Motor neuron (in vitro differentiated cells): Measurements from ENCODE around the gene NHSL1. TPM values are rescaled to one million over a fixed set of nuclear protein-coding genes. Genes with fewer than 3 reads are reported as not detected.

ENCODE experiments used
- ATAC-seq, 8 experiments: fragments of 200-7000 bp; cut with Tn5 transposase; replicated peaks in 6 of 8; 2 replicates each; pipeline ENCODE4 v1.8.0; 2021; ENCODE audit warnings: mild to moderate bottlenecking in 8 of 8, moderate library complexity in 8 of 8
- H3K27ac ChIP-seq, 2 donors: fragments of 250-450 bp; sonication (Bioruptor Pico); 2 replicates each; pipeline ENCODE4 v1.9.0; 2021; ENCODE audit warnings: antibody characterized with exemption in 2 of 2, mild to moderate bottlenecking in 2 of 2, moderate library complexity in 1 of 2
- H3K4me1 ChIP-seq, 2 donors: fragments of 250-450 bp; sonication (Bioruptor Pico); replicated peaks in 1 of 2; 2 replicates each; pipeline ENCODE4 v1.6.1; 2021; ENCODE audit warnings: antibody characterized with exemption in 2 of 2, mild to moderate bottlenecking in 2 of 2, moderate library complexity in 1 of 2
- H3K4me3 ChIP-seq, 5 donors: fragments of 250-450 bp; sonication (Bioruptor Pico); 2 replicates each; pipeline ENCODE4 v1.9.0; 2021; ENCODE audit warnings: antibody characterized with exemption in 5 of 5, mild to moderate bottlenecking in 5 of 5, moderate library complexity in 4 of 5
- WGBS, 10 experiments: fragments of 450-650 bp; shearing (Covaris generic); methylation state at CpG; one replicate each; pipeline ENCODE4 v1.0.0; 2022; 5-methylcytosine and 5-hydroxymethylcytosine counted together
- in situ Hi-C, 9 experiments: fragments of 400-800 bp; cut with MboI; loops; one replicate each; pipeline ENCODE4 v1.15.0; 2021; ENCODE audit warnings: low sequenced_read_pairs in 9 of 9, low pct_unique_long_range_greater_than_20kb in 2 of 9; ENCODE audit not compliant: unreplicated experiment in 9 of 9
- total RNA-seq, 8 experiments: library from RNA; unstranded; fragments of 300-600 nt; gene quantifications; 2 replicates each; pipeline versions ENCODE4 v1.2.3 to v1.2.4, GENCODE V29; 2022

NHSL1 gene
- total RNA-seq, 8 experiments from 2014 or later = 3.4 to 33.1 (median 18.5) TPM

DNA sequence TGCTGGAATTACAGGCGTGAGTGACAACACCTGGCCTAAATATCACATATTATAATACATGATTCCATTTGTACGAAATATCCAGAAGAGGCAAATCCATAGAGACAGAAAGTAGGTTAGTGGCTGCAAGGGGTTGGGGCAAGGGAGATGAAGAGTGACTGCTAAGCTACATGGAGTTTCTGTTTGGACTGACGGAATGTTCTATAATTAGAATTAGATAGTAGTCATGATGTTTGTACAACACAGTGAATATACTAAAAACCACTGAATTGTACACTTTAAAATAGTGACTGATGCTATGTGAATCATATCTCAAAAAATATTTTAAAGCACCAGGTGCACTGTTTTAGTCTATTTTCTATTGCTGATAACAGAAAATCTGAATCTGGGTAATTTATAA is 99.0 kb downstream of the NHSL1 start:
- Histone ChIP-seq H3K4me3 (no peak overlapping the region), H3K27ac (no peak overlapping the region), H3K4me1 (peaks cover 0 to 3% of the 10 kb centered on the region in 2 donors)
- no peak for ATAC-seq
- WGBS, 10 experiments = 73 to 100% (median 93%) methylated on average over 1 to 3 of the region's 3 CpGs; no CpG with 5 or more reads in 2 of the 10 experiments
- in situ Hi-C loops = loop anchor here in 5 of 9 experiments (10.0 to 25.0 kb wide), 3 partner anchors 286 to 362 kb away; partner anchors contain the start of genes PERP (in 3 of the 5) and CCDC28A (in 2 of the 5)

DNA sequence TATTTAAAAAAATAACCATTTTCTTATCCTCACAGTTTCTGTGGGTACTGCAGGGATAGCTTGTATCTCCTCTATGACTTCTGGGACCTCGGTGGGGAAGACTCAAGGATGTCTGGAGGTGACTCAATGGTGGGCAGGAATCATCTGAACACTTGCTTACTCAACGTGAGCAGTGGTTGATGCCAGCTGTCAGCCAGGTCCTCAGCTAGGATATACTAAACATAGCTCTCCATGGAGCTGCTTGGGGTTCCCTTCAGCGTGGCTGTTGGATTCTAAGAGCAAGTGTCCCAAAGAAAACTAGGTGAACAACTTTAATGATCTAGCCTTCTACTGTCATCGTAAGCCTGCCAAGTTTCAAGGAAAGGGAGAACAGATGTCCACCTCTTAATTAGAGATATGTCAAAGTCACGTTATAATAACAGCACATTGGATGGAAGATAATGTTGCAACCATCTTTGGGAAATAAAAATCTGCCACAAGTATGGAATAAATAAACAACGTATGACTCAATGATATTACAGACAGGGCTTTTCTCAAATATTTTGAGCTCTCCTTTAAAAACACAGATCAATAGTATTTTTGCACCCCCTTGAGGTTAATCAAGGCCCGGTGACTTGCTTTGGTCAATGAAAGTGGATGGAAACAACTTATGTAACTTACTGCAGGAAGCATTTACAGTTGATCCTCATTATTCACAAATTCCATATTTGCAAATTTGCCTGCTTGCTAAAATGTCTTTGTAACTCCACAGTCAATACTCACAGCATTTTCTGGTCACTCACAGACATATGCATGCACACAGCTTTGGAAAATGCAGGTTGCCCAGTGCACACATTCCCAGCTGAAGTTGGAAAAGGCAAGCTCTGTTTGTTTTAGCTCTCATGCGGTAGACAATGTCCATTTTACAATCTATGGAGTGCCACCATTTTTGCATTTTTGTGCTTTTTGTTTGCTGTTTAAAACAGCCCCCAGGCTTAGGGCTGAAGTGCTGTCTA is 101.9 kb downstream of the NHSL1 start:
- no peak overlapping the region for H3K4me3 ChIP-seq
- peak in 2 of 8 experiments; percentile 57 to 92 for ATAC-seq
- no peaks in the 10 kb centered on the region for H3K4me1 ChIP-seq
- WGBS, 10 experiments = 13 to 100% (median 82%) methylated on average over 1 to 7 of the region's 8 CpGs; no CpG with 5 or more reads in 1 of the 10 experiments
- in situ Hi-C loops = no loop called here
- no peak overlapping the region for H3K27ac ChIP-seq

DNA sequence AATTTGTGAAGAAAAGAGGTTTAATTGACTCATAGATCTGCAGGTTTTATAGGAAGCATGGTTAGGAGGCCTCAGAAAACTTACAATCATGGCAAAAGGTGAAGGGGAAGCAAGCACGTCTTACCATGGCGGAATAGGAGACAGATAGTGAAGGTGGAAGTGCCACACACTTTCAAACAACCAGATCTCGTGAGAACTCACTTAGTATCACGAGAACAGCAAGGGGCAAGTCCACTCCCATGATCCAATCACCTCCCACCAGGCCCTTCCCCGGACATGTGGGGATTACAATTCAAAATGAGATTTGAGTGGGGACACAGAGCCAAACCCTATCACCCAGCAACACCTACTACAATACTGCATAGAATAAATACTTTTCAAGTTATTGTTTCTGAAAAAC is 102.6 kb downstream of the NHSL1 start:
- H3K4me3 ChIP-seq = no peak overlapping the region
- no peak for ATAC-seq
- H3K27ac ChIP-seq = no peak overlapping the region
- H3K4me1 ChIP-seq = no peaks in the 10 kb centered on the region
- in situ Hi-C loops = no loop called here
- 40 to 100% (median 86%) methylated on average over 1 to 5 of the region's 5 CpGs; no CpG with 5 or more reads in 1 of the 10 experiments for WGBS, 10 experiments

DNA sequence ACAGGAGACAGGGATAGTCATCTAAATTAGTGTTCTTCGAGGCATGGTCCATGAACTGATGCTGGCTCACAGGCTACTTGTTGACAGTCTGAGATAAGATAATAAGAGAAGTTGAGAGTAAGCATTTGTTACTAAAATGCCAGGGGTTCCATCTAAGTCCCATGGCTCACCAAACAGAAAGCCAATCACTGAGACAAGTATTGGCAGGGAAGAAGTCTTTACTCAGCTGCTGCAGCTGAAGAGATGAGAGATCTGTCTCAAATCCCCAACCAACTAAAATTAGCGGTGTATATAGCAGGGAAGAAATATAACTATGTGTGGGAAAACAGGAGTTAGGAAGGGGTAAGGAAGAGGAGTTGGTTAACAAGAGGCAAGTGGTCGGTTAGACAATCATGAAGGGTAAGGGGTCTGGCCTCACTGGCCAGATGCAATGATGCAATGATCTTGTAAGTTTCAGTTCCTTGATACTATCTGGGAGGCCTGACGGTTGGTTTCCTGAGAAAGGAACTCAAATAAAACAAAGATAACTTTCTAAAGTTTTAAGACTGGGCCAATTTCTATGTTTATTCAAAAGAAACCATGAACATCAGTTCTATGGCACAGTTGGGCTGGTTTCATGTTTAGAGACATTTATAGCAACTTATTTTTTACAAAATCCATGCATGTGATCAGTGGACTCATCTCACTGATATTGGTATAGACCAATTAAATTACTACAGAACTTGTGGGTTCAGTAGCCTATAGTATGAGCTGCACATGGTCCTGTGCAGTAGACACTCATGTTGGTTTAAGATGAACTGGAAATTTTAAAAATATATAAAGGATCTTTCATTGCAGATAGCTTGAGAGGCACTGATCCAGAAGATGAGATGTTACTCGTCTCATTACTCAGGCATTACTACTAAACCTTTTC is 105.2 kb downstream of the NHSL1 start:
- no peak for ATAC-seq
- no peak overlapping the region for H3K4me3 ChIP-seq
- H3K4me1 ChIP-seq = no peaks in the 10 kb centered on the region
- in situ Hi-C loops = no loop called here
- 45 to 100% (median 83%) methylated on average over 2 to 5 of the region's 5 CpGs for WGBS, 10 experiments
- H3K27ac ChIP-seq = no peak overlapping the region

DNA sequence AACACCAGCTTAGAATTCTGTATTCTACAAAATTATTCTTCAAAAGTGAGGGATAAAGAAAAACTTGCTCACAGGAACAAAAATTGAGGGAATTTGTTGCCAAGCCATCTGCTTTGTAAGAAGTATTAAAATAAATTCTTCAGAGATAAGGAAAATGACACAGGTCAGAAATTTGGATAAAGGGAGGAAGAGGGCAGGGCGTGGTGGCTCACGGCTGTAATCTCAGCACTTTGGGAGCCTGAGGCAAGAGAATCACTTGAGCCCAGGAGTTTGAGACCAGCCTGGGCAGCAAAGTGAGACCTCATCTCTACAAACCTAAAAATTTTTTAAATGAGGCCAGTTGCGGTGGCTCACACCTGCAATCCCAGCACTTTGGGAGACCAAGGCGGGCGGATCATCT is 109.7 kb downstream of the NHSL1 start:
- no peak for ATAC-seq
- in situ Hi-C loops = no loop called here
- H3K27ac ChIP-seq = no peak overlapping the region
- H3K4me1 ChIP-seq = no peaks in the 10 kb centered on the region
- H3K4me3 ChIP-seq = no peak overlapping the region
- 70 to 100% (median 86%) methylated on average over 2 to 5 of the region's 5 CpGs; no CpG with 5 or more reads in 1 of the 10 experiments for WGBS, 10 experiments

DNA sequence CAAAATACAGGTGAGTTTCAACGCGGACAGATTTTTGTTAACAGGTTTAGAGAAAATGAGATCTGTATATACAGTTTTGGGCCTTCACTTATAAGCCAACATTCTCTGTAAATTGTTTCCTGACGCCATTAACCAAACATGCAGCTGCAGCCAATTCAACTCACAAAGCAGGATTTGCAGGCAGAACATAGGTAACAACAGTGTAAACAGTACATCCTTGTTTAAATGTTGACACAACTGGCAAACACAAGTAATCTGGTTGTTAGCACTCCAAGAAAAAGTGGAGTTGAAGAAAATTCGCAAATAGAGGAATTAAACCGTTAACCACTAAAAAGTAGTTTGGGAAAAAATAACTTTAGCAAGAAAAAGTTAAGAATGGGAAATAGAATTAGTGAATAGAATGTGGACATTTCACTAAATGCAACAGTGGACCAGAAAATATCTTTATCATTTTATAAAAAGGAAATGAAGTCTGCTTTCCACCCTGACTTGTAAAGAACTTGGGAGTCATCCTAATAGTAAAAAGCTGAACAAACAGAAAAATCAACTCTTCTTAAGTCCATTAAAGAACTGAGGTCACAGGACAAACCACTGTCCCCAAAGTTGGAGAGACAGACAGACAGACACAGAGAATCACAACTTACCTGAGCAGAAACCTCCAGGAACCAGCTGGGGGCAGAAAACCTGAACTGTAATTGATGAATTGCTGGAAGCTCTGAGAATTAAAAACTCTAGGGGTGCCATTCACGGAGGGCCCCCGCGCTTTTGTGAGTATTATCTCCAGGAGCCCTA is 111.5 kb downstream of the NHSL1 start:
- peak in 1 of 8 experiments; percentile 82 for ATAC-seq
- H3K27ac ChIP-seq = no peak overlapping the region
- H3K4me3 ChIP-seq = no peak overlapping the region
- in situ Hi-C loops = no loop called here
- 77 to 97% (median 90%) methylated on average over 2 to 8 of the region's 8 CpGs for WGBS, 10 experiments
- H3K4me1 ChIP-seq = no peaks in the 10 kb centered on the region

DNA sequence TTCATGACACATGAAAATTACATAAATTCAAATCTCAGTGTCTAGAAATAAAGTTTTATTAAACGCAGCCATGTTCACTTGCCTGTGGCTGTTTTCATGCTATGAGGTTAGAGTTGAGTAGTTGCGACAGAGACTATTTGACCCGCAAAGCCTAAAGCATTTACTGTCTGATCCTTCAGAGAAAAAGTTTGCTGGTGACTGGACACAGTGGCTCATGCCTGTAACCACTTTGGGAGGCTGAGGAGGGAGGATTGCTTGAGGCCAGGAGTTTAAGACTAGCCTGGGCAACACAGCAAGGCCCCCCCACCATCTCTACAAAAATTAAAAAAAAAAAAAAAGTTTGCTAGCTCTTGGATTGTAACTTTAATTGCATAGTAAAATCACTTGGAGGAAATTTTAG is 112.4 kb downstream of the NHSL1 start:
- Histone ChIP-seq H3K4me3 (no peak overlapping the region), H3K27ac (no peak overlapping the region), H3K4me1 (no peaks in the 10 kb centered on the region)
- no peak for ATAC-seq
- WGBS, 10 experiments = 42 to 100% (median 85%) methylated on average over 1 to 3 of the region's 3 CpGs; no CpG with 5 or more reads in 1 of the 10 experiments
- in situ Hi-C loops = no loop called here

DNA sequence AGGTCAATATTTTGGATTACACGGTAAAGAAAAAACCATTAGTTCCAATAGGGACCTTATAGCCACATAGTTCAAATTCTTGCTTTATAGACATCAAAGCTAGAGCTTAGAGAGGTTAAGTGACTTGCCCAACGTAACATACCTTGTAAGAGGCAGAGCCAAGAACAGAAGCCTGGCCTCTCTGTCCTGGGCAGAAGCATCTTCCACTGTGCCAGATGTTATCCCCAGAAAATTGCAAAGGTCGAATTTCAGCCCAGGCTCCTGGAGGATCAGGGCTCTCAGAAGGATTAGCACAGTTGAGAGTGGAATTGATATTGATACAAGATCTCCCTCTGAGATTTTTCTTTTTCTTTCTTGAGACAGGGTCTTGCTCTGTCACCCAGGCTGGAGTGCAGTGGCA is 115.5 kb downstream of the NHSL1 start:
- in situ Hi-C loops = no loop called here
- H3K4me1 ChIP-seq = no peaks in the 10 kb centered on the region
- ATAC-seq = no peak
- no peak overlapping the region for H3K27ac ChIP-seq
- H3K4me3 ChIP-seq = no peak overlapping the region
- 0 to 94% (median 67%) methylated on average over 1 to 3 of the region's 3 CpGs; no CpG with 5 or more reads in 1 of the 10 experiments for WGBS, 10 experiments

DNA sequence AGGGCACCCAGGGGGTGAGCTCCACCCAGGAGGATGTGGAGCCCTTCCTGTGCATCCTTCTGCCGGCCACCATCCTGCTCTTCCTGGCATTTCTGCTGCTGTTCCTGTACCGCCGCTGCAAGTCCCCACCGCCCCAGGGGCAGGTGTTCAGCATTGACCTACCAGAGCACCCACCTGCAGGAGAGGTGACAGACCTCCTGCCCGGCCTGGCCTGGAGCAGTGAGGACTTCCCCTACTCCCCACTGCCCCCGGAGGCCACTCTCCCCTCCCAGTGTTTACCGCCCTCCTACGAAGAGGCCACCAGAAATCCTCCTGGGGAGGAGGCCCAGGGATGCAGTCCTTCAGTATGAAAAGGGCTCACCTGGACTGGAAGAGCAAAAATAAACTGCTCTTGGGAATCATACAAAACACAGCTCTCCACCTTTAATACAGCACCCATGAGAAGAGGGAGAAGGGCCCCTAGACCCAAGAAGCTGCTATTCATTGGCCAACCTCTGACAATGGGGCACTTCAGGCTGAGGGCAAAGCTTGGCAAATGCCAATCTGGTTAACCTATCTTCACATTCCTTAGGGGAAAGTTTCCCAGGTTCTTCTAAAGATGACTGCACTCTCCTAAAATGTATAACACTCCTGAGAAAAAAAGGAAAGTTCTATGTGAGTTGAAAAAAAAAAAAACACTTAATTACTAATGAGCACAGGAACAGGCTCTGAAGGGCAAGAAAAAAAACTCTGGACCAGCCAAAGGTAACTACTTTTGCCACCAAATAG is 116.6 kb downstream of the NHSL1 start:
- 70 to 100% (median 90%) methylated on average over 1 to 3 of the region's 8 CpGs; no CpG with 5 or more reads in 6 of the 10 experiments for WGBS, 10 experiments
- Histone ChIP-seq H3K4me3 (no peak overlapping the region), H3K27ac (no peak overlapping the region), H3K4me1 (no peaks in the 10 kb centered on the region)
- in situ Hi-C loops = no loop called here
- no peak for ATAC-seq

DNA sequence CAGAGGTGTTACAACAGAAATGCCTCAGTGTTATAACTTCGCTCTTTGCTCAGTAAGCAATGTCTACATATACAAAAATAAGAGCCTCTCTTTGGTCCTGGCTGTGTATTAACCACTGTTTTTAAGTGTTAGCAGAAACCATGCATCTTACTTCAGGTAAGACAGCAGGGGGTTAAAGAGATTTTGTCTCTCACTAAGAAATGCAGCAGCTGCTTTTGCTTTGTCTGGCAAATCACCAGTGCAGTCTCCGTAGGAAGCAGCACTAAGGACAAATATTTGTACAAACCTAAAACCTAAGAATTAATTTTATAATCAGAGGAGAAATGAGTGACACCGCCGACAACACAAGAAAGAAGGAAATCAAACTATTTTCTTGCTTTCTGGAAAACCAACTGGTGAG is 120.8 kb downstream of the NHSL1 start:
- in situ Hi-C loops = no loop called here
- Histone ChIP-seq H3K4me1 (no peaks in the 10 kb centered on the region), H3K27ac (no peak overlapping the region), H3K4me3 (no peak overlapping the region)
- no peak for ATAC-seq
- 50 to 100% (median 83%) methylated on average over 1 to 4 of the region's 4 CpGs for WGBS, 10 experiments

DNA sequence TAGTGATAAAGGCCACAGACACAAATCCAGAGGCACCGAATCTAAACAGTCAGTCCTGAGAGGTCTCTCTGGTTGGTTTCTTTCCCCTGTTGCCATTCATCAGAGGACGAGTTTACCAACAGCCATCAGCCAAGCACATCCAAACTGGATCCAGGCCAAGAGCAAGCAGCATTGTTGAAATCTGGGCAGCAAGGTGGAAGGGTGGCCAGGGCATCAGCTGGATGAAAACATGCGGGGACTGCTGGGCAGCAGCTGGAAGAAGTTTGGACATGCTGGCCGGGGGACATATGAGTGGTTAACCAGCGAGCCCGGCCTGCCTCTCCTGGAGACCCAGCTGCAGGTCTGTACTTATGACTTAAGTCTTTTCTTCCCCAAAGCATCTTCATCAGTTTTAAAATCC is 121.5 kb downstream of the NHSL1 start, which contains the start of gene SMIM28:
Gene SMIM28 (plus strand): TSS at position 62 of the 400 bp plus-strand sequence. CDS start 168 bp downstream, at position 230.
- 70 to 92% (median 80%) methylated on average over 1 to 6 of the region's 6 CpGs; no CpG with 5 or more reads in 3 of the 10 experiments for WGBS, 10 experiments
- ATAC-seq = no peak
- Histone ChIP-seq H3K4me3 (no peak within 1 kb of the TSS), H3K4me1 (no peaks in the 10 kb centered on the region), H3K27ac (no peak within 1 kb of the TSS)
- in situ Hi-C loops = no loop called here

DNA sequence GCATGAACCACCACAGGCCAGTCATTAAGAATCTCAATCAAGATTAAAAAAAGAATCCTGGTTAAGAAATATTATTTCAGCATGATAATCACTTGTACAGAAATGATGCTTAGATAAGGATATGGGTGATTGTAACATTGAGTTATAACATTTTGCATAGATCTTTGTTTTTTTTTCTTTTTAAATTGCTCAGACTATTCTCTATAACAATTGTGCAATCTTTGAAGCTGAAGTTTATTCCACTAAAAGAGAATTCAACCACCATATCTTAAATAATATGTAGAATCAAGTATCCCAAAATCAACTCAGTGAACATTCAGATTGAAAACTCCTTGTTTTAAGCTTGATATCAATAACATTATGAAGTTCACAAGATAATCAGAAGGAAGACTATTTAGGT is 122.3 kb downstream of the NHSL1 start:
- Histone ChIP-seq H3K27ac (no peak overlapping the region), H3K4me1 (peaks cover 0 to under 1% of the 10 kb centered on the region in 2 donors), H3K4me3 (no peak overlapping the region)
- in situ Hi-C loops = no loop called here
- no peak for ATAC-seq
